ENCODE data around the gene FAM118B.

The FAM118B gene

DNA sequence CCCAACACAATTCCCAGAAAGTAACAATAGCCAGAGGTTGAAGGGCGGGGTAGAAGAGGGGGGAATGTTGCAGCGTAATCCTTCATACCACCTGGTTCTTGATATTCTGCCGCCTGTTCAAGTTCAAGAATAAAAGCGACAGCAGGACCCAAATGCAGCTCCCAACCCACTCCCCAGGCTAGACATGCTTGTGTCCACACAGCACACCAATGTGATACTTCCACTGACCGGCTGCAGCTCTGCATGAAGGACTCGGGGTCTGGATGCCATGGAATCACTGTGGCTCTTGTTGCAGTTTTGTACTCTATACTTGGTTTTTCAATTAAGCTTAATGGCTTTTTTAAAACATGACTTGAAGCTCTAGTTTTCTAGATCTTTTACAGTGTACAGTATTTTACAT lies 50.6 kb downstream of the FAM118B start:
- Histone ChIP-seq H3K27ac (no peak overlapping the region), H3K9me3 (ENCODE audit: low read depth, low read length) (no peaks in the 10 kb centered on the region), H3K4me3 (no peak overlapping the region), H3K36me3 (ENCODE audit: insufficient read depth, low read length) (peaks cover 71% of the 10 kb centered on the region), H3K9ac (ENCODE audit: insufficient read length) (no peak overlapping the region)
- TF ChIP-seq EZH2 (IDR thresholded peaks at IDR 0.05) (no peak), POLR2AphosphoS5 (IDR thresholded peaks at IDR 0.05; ENCODE audit: borderline replicate concordance, low read depth, low read length) (no peak), FOXP2 (optimal IDR thresholded peaks at IDR 0.05; ENCODE audit: control extremely low read depth, extremely low read length, insufficient read depth) (no peak)
- DNase-seq (ENCODE audit: low read depth, low spot score): no peak

DNA sequence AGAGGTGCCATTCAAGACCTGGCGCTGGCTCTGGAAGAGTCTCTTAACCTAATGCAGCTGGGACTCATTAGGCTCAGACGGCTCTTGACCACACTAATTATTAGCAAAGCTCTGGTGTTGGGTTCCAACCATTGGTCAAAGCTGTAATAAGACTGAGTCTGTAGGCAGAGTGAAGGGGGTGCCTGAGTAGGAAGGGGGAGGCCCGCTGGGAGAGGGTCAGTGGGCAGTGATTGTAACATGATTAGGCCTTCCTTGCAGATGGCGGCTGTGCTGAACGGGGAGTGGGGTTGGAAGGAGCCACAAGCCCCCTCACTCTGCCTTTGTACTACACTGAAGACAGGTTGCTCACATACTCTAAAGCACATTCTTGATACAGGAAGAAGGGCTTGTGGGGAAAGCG lies 51.9 kb downstream of the FAM118B start:
- Histone ChIP-seq H3K9ac (ENCODE audit: insufficient read length) (no peak overlapping the region), H3K27ac (no peak overlapping the region), H3K36me3 (ENCODE audit: insufficient read depth, low read length) (peaks cover 71% of the 10 kb centered on the region), H3K4me3 (no peak overlapping the region), H3K9me3 (ENCODE audit: low read depth, low read length) (no peaks in the 10 kb centered on the region)
- DNase-seq (ENCODE audit: low read depth, low spot score): no peak
- TF ChIP-seq POLR2AphosphoS5 (IDR thresholded peaks at IDR 0.05; ENCODE audit: borderline replicate concordance, low read depth, low read length) (no peak; the same call in 1 of the 2 replicates), FOXP2 (optimal IDR thresholded peaks at IDR 0.05; ENCODE audit: control extremely low read depth, extremely low read length, insufficient read depth) (no peak), EZH2 (IDR thresholded peaks at IDR 0.05) (no peak)

DNA sequence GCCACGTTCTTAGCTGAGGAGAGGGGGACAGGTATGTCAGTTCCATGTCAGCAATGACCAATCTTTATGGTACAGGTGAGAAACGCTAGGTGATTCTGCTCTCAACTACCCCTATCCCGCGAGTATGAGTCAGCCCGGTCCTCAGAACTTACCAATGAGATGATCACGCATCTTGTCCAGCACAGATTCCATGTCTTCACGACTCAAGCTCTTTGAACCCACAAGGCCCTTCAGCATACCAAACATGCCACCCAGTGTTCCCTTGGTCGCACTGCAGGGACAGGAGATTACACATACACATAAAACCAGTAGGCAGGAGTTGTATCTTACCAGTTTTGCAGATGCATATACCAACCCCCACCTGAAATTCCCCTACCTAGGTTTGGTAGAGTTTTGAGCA lies 54.2 kb downstream of the FAM118B start:
- Histone ChIP-seq H3K36me3 (ENCODE audit: insufficient read depth, low read length) (peaks cover 68% of the 10 kb centered on the region), H3K9me3 (ENCODE audit: low read depth, low read length) (no peaks in the 10 kb centered on the region), H3K4me3 (no peak overlapping the region), H3K27ac (no peak overlapping the region), H3K9ac (ENCODE audit: insufficient read length) (no peak overlapping the region)
- DNase-seq (ENCODE audit: low read depth, low spot score): no peak
- TF ChIP-seq FOXP2 (optimal IDR thresholded peaks at IDR 0.05; ENCODE audit: control extremely low read depth, extremely low read length, insufficient read depth) (no peak), EZH2 (IDR thresholded peaks at IDR 0.05) (no peak), POLR2AphosphoS5 (IDR thresholded peaks at IDR 0.05; ENCODE audit: borderline replicate concordance, low read depth, low read length) (no peak; the same call in 1 of the 2 replicates)

DNA sequence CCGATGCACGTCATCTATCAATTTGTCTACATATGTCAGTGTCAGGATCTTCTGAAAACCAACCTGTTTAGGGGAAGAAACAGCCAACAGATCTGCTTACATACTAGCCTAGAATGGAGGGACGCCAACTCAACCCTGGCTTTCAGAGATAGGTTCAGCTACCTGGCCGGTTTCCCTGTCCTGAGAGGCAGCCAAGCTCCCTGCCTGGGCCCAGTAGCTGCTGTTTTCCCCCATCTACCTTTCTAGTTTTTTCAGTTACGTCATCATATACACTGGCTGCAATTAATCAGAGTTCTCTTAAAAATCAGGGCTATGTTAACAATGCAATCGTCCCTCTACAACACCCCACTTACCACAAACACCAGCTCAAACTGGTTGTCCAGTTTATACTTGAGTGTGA lies 56.1 kb downstream of the FAM118B start:
- H3K4me3 ChIP-seq: peak overlapping the region; percentile 85
- no peaks in the 10 kb centered on the region for H3K9me3 ChIP-seq (ENCODE audit: low read depth, low read length)
- TF ChIP-seq FOXP2 (optimal IDR thresholded peaks at IDR 0.05; ENCODE audit: control extremely low read depth, extremely low read length, insufficient read depth): no peak
- no peak for TF ChIP-seq EZH2 (IDR thresholded peaks at IDR 0.05)
- no peak for TF ChIP-seq POLR2AphosphoS5 (IDR thresholded peaks at IDR 0.05; ENCODE audit: borderline replicate concordance, low read depth, low read length)
- no peak for DNase-seq (ENCODE audit: low read depth, low spot score)
- H3K36me3 ChIP-seq (ENCODE audit: insufficient read depth, low read length): peaks cover 51% of the 10 kb centered on the region
- no peak overlapping the region for H3K27ac ChIP-seq
- H3K9ac ChIP-seq (ENCODE audit: insufficient read length): peak overlapping the region; percentile 90

DNA sequence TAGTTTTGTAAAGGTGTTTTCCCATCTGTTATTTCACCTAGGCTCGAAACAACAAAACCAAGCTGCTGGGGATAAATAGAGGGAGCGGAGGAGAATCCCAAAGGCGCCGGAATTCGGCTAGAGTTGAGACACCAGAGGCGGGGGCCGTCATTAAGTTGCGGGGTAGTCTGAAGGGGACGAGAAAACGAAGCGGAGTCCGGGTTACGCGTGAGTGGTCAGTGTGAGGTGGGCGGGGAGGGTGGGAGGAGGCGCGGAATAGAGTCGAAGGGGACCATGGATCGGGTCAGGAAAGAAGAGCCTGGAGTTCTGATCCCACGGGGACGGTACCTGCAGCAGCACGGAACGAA lies 56.8 kb downstream of the FAM118B start:
- DNase-seq (ENCODE audit: low read depth, low spot score): no peak
- peaks cover 45% of the 10 kb centered on the region for H3K36me3 ChIP-seq (ENCODE audit: insufficient read depth, low read length)
- H3K27ac ChIP-seq: peak overlapping the region; percentile 67; the same call in 1 of the 2 replicates
- TF ChIP-seq POLR2AphosphoS5 (IDR thresholded peaks at IDR 0.05; ENCODE audit: borderline replicate concordance, low read depth, low read length) (no peak), FOXP2 (optimal IDR thresholded peaks at IDR 0.05; ENCODE audit: control extremely low read depth, extremely low read length, insufficient read depth) (no peak), EZH2 (IDR thresholded peaks at IDR 0.05) (no peak)
- H3K9me3 ChIP-seq (ENCODE audit: low read depth, low read length): no peaks in the 10 kb centered on the region
- H3K4me3 ChIP-seq: peak overlapping the region; percentile 85
- H3K9ac ChIP-seq (ENCODE audit: insufficient read length): peak overlapping the region; percentile 90

DNA sequence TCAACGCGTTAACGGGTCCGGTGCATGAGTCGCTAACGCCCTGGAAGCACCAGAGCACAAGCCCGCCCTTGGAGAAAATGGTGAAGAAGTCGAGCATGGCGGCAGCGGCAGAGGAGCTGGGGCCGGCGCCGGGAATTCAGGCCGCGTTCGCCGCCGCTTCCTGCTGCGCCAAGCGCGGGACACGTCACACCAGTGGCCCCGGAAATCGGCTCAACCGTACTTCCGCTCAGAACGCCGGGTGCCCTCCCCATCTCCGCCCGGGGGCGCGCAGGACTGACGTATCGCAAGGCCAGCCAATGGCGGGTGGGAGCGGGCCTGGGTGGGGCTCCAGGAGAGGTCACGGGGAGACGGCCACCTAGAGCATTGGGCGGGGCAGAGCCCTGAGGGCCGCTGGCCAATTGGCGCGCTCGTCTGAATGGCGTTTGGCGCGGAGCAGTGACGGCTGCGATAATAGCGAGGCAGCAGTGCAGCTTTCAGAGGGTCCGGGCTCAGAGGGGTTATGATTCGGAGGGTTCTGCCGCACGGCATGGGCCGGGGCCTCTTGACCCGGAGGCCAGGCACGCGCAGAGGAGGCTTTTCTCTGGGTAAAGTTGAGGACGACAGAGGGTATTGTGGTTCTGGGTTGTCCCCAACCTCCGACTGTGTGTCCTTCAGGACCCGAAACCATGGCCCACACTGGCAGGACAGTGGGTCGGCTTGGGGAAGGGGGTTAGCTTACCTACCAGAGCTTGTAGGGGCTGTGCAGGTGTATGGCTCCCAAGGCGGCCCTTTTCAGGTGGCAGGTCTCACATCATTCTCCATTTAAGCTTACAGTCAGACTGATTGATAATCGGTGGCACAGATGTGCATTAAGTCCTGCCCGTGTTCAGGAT lies 57.4 kb downstream of the FAM118B start, which contains the start of the genes FOXRED1 and SRPRA:
Gene FOXRED1, plus strand, starts transcription at position 447 of the 872 bp plus-strand sequence. Its CDS starts 53 bp downstream, at position 500.
Gene SRPRA, minus strand, starts transcription at position 188 of the 872 bp plus-strand sequence. Its CDS starts 91 bp downstream, at position 97.
- TF ChIP-seq FOXP2 (optimal IDR thresholded peaks at IDR 0.05; ENCODE audit: control extremely low read depth, extremely low read length, insufficient read depth) (no peak), POLR2AphosphoS5 (IDR thresholded peaks at IDR 0.05; ENCODE audit: borderline replicate concordance, low read depth, low read length) (peak; percentile 83)
- DNase-seq (ENCODE audit: low read depth, low spot score): peak; percentile 87
- Histone ChIP-seq H3K27ac (peak within 1 kb of the TSS; percentile 67), H3K9me3 (ENCODE audit: low read depth, low read length) (no peaks in the 10 kb centered on the region), H3K9ac (ENCODE audit: insufficient read length) (peak within 1 kb of the TSS; percentile 90), H3K4me3 (peak within 1 kb of the TSS; percentile 85), H3K36me3 (ENCODE audit: insufficient read depth, low read length) (peaks cover 39% of the 10 kb centered on the region)

DNA sequence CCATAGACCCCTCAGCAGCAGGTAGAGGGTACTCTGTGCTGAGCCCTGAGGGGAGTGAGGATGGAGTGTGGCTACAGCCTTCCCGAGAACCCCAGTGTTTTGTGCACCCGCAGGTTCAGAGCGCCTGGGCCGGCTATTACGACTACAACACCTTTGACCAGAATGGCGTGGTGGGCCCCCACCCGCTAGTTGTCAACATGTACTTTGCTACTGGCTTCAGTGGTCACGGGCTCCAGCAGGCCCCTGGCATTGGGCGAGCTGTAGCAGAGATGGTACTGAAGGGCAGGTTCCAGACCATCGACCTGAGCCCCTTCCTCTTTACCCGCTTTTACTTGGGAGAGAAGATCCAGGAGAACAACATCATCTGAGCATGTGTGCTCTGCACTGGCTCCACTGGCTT lies 65.7 kb downstream of the FAM118B start:
- Histone ChIP-seq H3K27ac (no peak overlapping the region), H3K36me3 (ENCODE audit: insufficient read depth, low read length) (peaks cover 3% of the 10 kb centered on the region; the same call in 1 of the 2 replicates)

DNA sequence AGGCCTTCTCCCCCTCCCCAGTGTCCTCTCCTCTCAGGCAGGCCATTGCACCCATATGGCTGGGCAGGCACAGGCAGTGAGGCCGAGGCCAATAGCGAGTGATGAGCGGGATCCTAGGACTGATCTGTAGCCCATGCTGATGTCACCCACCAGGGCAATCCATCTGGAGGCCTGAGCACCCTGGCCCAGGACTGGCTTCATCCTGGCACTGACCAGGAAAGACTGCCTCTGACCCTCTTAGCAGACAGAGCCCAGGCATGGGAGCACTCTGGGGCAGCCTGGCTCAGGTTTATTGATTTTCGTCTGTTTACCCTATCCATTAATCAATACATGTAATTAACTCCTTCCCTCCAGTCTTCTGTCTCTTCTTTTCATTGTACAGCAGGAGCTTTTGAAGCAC lies 66.2 kb downstream of the FAM118B start:
- no peak for DNase-seq (ENCODE audit: low read depth, low spot score)
- peaks cover 3% of the 10 kb centered on the region; the same call in 1 of the 2 replicates for H3K36me3 ChIP-seq (ENCODE audit: insufficient read depth, low read length)
- H3K9me3 ChIP-seq (ENCODE audit: low read depth, low read length): no peaks in the 10 kb centered on the region
- H3K4me3 ChIP-seq: no peak overlapping the region
- no peak overlapping the region for H3K9ac ChIP-seq (ENCODE audit: insufficient read length)
- no peak overlapping the region for H3K27ac ChIP-seq
- no peak for TF ChIP-seq POLR2AphosphoS5 (IDR thresholded peaks at IDR 0.05; ENCODE audit: borderline replicate concordance, low read depth, low read length)
- TF ChIP-seq EZH2 (IDR thresholded peaks at IDR 0.05): no peak
- TF ChIP-seq FOXP2 (optimal IDR thresholded peaks at IDR 0.05; ENCODE audit: control extremely low read depth, extremely low read length, insufficient read depth): no peak

More for the DNA sequence above, 65.7 kb downstream of the FAM118B start:
- Histone ChIP-seq H3K9ac (ENCODE audit: insufficient read length) (no peak overlapping the region), H3K4me3 (no peak overlapping the region), H3K9me3 (ENCODE audit: low read depth, low read length) (no peaks in the 10 kb centered on the region)
- no peak for DNase-seq (ENCODE audit: low read depth, low spot score)
- TF ChIP-seq POLR2AphosphoS5 (IDR thresholded peaks at IDR 0.05; ENCODE audit: borderline replicate concordance, low read depth, low read length) (no peak), FOXP2 (optimal IDR thresholded peaks at IDR 0.05; ENCODE audit: control extremely low read depth, extremely low read length, insufficient read depth) (no peak), EZH2 (IDR thresholded peaks at IDR 0.05) (no peak)

All from SK-N-MC (cell line).